Occipital lobe (tissue), 2 donors: ENCODE results near the gene EBF3. TPM values are rescaled to one million over a fixed set of nuclear protein-coding genes. Genes with fewer than 3 reads are reported as not detected.
"Not testable (repeated sequence)": the region's sequence is repeated elsewhere in the genome, so short reads cannot be mapped to it uniquely, and the experiment has no call there.

Source experiments
- DNase-seq: peaks from one replicate; lab custom pipeline; 2025; lab: John Stamatoyannopoulos, UW
- total RNA-seq: library from RNA; depleted of rRNA; stranded (reverse); fragments of >200 nt; gene quantifications from one replicate; pipeline ENCODE4 v1.2.3, GENCODE V29; 2014

Gene EBF3
- total RNA-seq, 1 donor from 2014 or later = 0.31 TPM

GRCh38 chr10:129929343-129930292 lies 34.5 kb downstream of the EBF3 start:
- no peak for DNase-seq

- DNase-seq = no peak
These were observed 36.5 kb downstream of the EBF3 start for GRCh38 chr10:129927351-129928120.

- no peak for DNase-seq
These were observed 37.7 kb downstream of the EBF3 start for GRCh38 chr10:129926066-129927055.

GRCh38 chr10:129924375-129925085 lies 39.5 kb downstream of the EBF3 start:
- DNase-seq = no peak

- no peak for DNase-seq
These were observed 41.4 kb downstream of the EBF3 start for GRCh38 chr10:129922598-129923123.

- DNase-seq = no peak
These were observed 42.1 kb downstream of the EBF3 start for GRCh38 chr10:129921801-129922597.

- DNase-seq = no peak
These were observed 42.9 kb downstream of the EBF3 start for GRCh38 chr10:129921065-129921670.

GRCh38 chr10:129920187-129920586 lies 43.9 kb downstream of the EBF3 start:
- DNase-seq = not testable (repeated sequence)

- DNase-seq = no peak
These were observed 44.7 kb downstream of the EBF3 start for GRCh38 chr10:129919358-129919757.

- DNase-seq = no peak
These were observed 45.2 kb downstream of the EBF3 start for GRCh38 chr10:129918836-129919235.

- no peak for DNase-seq
These were observed 45.7 kb downstream of the EBF3 start for GRCh38 chr10:129918401-129918800.

- DNase-seq = no peak
These were observed 46.1 kb downstream of the EBF3 start for GRCh38 chr10:129917936-129918335.

GRCh38 chr10:129916506-129916995 lies 47.5 kb downstream of the EBF3 start:
- no peak for DNase-seq

GRCh38 chr10:129915526-129916378 lies 48.3 kb downstream of the EBF3 start:
- no peak for DNase-seq

GRCh38 chr10:129914960-129915359 lies 49.1 kb downstream of the EBF3 start:
- DNase-seq = no peak

- no peak for DNase-seq
These were observed 49.8 kb downstream of the EBF3 start for GRCh38 chr10:129914153-129914855.
